ENCODE measurements around the gene CPNE4.

The CPNE4 gene

GRCh38 chr3:131733086-131733841 lies 301.6 kb downstream of the CPNE4 start:
- no peak for DNase-seq (ENCODE audit: low spot score)

- no peak for DNase-seq (ENCODE audit: low spot score)
Observed at GRCh38 chr3:131731709-131732108, 303.1 kb downstream of the CPNE4 start.

- no peak for DNase-seq (ENCODE audit: low spot score)
Observed at GRCh38 chr3:131730581-131730980, 304.2 kb downstream of the CPNE4 start.

GRCh38 chr3:131729643-131730017 lies 305.2 kb downstream of the CPNE4 start:
- DNase-seq (ENCODE audit: low spot score): no peak

- no peak for DNase-seq (ENCODE audit: low spot score)
Observed at GRCh38 chr3:131728898-131729642, 305.7 kb downstream of the CPNE4 start.

- no peak for DNase-seq (ENCODE audit: low spot score)
Observed at GRCh38 chr3:131725414-131725813, 309.4 kb downstream of the CPNE4 start.

GRCh38 chr3:131723343-131723742 lies 311.5 kb downstream of the CPNE4 start:
- DNase-seq (ENCODE audit: low spot score): no peak

GRCh38 chr3:131717493-131717892 lies 317.3 kb downstream of the CPNE4 start:
- no peak for DNase-seq (ENCODE audit: low spot score)

- DNase-seq (ENCODE audit: low spot score): no peak
Observed at GRCh38 chr3:131716943-131717342, 317.9 kb downstream of the CPNE4 start.

GRCh38 chr3:131716007-131716406 lies 318.8 kb downstream of the CPNE4 start:
- no peak for DNase-seq (ENCODE audit: low spot score)

GRCh38 chr3:131714585-131715220 lies 320.1 kb downstream of the CPNE4 start:
- DNase-seq (ENCODE audit: low spot score): no peak

- no peak for DNase-seq (ENCODE audit: low spot score)
Observed at GRCh38 chr3:131713416-131714123, 321.2 kb downstream of the CPNE4 start.

- no peak for DNase-seq (ENCODE audit: low spot score)
Observed at GRCh38 chr3:131712662-131713061, 322.2 kb downstream of the CPNE4 start.

- no peak for DNase-seq (ENCODE audit: low spot score)
Observed at GRCh38 chr3:131711114-131711768, 323.6 kb downstream of the CPNE4 start.

- no peak for DNase-seq (ENCODE audit: low spot score)
Observed at GRCh38 chr3:131708241-131708640, 326.6 kb downstream of the CPNE4 start.

- DNase-seq (ENCODE audit: low spot score): no peak
Observed at GRCh38 chr3:131705558-131706051, 329.2 kb downstream of the CPNE4 start.

GRCh38 chr3:131705099-131705498 lies 329.7 kb downstream of the CPNE4 start:
- DNase-seq (ENCODE audit: low spot score): no peak

GRCh38 chr3:131704098-131704497 lies 330.7 kb downstream of the CPNE4 start:
- no peak for DNase-seq (ENCODE audit: low spot score)

- DNase-seq (ENCODE audit: low spot score): no peak
Observed at GRCh38 chr3:131702146-131702545, 332.7 kb downstream of the CPNE4 start.

- DNase-seq (ENCODE audit: low spot score): no peak
Observed at GRCh38 chr3:131701153-131701770, 333.6 kb downstream of the CPNE4 start.

GRCh38 chr3:131699001-131699400 lies 335.8 kb downstream of the CPNE4 start:
- DNase-seq (ENCODE audit: low spot score): no peak

All from cerebellar cortex (tissue), 1 donor.